HK-2 (cell line): ENCODE results near the gene WDR54.
"Not testable (repeated sequence)": the region's sequence is repeated elsewhere in the genome, so short reads cannot be mapped to it uniquely, and the experiment has no call there.

Experiments
- DNase-seq: peaks from one replicate; pipeline ENCODE4 v3.0.0-alpha.2; 2018; ENCODE audit not compliant: unreplicated experiment

WDR54 gene

DNA sequence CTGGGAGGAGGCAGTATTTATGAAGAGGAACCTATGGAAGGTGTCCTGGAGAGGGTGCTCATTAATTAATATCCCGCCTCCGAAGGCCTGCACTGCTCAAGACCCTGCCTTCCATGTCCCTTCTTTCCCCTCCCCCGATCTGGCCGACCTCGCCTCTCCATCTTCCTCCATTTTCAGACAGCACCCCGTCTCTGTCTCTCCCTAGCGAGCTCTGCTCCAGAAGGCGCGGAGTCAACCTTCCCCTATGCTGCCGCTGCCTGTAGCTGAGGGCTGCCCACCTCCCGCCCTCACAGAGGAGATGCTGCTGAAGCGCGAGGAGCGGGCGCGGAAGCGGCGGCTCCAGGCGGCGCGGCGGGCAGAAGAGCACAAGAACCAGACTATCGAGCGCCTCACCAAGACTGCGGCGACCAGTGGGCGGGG lies 35.6 kb downstream of the WDR54 start:
- DNase-seq = peak; percentile 60

DNA sequence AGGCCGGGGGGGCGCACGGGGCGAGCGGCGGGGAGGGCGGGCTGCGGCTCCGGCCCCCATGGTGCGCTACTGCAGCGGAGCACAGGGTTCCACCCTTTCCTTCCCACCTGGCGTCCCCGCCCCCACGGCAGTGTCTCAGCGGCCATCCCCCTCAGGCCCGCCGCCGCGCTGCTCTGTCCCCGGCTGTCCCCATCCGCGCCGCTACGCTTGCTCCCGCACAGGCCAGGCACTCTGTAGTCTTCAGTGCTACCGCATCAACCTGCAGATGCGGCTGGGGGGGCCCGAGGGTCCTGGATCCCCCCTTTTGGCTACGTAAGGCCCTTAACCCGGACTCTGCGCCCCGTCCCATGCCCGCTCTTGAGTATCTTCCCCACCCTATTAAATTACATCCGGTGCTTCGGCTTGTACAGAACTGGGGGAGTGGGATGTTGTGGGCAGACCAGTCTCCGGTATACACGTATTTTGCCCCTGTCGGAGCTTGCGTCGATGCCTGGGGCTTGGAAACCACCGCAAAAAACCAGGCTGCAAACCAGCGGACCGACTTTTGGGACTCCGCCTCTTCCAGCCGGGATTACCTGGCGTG lies 36.1 kb downstream of the WDR54 start:
- DNase-seq = no peak

DNA sequence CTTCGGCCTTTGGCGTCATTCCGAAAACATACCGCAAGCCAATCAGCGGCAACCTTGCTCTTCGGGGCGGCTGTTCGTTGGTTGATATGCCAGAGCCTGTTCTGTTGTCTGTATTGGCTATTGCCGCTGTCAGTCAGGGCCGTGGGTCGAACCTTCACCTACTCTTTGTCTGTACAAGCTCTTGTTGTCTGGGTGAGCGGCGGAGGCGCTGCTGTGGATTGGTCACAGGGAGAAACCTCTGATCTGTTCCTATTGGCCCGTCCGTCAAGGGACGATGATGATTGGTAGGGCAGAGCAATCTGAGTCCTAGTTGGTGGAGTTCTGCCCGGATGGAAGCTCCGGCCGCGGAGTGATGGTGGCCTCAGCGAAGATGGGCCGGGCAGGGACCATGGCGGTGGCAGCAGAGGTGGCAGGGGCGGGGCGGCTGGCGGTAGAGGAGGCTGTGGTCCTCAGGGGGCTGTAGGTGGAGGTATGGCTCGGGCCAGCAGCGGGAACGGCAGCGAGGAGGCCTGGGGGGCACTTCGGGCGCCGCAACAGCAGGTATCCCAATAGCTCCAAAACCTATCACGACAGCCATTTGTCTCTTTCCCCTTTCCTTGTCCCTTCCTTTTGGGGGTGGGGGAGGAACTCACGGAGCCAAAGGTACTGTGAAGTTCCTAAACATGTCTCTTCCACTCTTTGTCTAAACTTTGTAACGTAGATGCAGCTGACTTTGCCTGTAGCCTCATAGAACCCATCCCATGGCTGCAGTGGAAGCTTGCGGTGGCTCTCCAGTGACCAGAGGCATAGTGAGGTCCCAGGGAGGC lies 36.8 kb downstream of the WDR54 start, which contains the start of gene WBP1:
TSS of gene WBP1 (plus strand) at position 307 of the 806 bp plus-strand sequence. CDS start at position 472, 165 bp downstream.
- DNase-seq = peak; percentile 100

DNA sequence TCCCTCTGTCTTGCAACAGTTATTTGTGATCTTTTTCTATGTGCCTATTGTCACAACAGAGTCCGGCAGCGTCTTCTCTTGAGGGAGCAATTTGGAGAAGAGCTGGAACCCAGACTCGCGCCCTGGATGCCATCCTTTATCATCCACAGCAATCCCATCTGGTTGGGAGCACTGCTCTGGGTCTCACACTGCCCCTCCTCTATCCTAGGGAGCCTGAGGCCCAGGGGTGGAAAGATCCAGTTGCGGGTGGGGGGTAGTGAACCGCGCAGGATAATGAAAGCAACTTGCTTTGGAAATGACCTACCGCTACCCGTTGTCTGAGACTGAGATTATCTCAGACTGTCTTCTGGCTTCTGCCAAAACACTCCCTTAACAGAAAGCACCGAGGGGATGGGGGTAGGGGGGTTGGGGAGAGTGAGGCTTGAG lies 37.4 kb downstream of the WDR54 start:
- DNase-seq = peak; percentile 35

DNA sequence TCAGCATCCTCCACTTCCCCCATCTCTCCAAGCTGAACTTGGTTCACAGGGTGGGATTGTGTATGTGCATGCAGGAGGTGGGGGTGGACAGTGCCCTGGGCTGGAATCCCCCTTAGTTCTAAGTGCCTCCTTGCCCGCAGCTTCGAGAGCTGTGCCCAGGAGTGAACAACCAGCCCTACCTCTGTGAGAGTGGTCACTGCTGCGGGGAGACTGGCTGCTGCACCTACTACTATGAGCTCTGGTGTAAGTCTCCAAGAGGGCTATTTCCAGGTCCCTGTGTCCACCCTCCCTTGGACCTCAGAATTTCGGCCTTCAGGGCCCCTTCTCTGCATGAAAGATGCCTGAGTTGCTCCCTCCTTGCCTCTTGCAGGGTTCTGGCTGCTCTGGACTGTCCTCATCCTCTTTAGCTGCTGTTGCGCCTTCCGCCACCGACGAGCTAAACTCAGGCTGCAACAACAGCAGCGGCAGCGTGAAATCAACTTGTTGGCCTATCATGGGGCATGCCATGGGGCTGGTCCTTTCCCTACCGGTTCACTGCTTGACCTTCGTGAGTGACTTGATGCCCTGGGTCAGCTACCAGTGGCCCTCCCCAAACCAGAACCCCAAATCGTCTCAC lies 38.1 kb downstream of the WDR54 start:
- DNase-seq = not testable (repeated sequence)

DNA sequence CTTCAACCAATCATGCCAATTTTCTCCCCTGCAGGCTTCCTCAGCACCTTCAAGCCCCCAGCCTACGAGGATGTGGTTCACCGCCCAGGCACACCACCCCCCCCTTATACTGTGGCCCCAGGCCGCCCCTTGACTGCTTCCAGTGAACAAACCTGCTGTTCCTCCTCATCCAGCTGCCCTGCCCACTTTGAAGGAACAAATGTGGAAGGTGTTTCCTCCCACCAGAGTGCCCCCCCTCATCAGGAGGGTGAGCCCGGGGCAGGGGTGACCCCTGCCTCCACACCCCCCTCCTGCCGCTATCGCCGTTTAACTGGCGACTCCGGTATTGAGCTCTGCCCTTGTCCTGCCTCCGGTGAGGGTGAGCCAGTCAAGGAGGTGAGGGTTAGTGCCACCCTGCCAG lies 38.7 kb downstream of the WDR54 start:
- DNase-seq = not testable (repeated sequence)

DNA sequence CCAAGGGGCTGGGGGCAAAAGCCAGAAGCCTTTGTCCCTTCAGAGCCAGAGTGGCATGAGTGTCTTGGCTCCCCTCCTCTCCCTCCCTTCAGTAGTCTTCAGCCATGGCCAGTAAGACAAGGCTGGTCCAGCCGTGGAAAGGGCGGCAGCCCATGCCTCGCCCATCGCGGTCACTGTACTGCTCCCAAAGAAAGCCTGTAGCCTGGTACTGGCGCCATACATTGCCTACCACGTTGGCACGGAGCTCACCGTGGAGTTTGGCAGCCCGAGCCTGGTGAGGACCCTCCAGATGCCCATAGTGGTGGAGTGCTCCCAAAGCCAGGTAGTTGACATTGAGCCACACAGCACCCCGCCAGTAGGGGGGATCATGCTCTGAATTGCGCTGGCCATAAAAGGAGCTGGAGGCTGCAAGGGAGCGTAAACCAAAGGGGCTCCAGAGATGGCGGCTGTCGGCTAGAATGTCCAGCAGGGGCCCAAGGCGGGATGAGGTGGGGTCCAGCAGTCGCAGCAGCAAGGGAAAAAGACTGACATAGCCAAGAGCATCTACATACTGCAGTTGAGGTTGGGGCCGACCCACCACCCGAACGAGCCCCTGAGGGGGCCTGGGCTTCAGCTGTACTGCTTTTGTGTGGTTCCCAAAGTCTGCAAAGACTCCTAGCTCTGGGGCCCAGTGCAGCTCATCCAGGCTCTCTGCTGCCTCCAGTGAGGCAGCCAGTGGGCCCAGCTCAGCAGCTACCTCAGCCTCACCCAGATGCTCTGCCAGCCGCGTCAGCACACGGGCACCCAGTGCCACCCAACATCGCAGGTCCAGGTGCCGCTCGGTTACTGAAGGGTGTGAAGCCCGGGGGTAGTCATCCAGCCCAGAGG lies 39.9 kb downstream of the WDR54 start:
- no peak for DNase-seq

DNA sequence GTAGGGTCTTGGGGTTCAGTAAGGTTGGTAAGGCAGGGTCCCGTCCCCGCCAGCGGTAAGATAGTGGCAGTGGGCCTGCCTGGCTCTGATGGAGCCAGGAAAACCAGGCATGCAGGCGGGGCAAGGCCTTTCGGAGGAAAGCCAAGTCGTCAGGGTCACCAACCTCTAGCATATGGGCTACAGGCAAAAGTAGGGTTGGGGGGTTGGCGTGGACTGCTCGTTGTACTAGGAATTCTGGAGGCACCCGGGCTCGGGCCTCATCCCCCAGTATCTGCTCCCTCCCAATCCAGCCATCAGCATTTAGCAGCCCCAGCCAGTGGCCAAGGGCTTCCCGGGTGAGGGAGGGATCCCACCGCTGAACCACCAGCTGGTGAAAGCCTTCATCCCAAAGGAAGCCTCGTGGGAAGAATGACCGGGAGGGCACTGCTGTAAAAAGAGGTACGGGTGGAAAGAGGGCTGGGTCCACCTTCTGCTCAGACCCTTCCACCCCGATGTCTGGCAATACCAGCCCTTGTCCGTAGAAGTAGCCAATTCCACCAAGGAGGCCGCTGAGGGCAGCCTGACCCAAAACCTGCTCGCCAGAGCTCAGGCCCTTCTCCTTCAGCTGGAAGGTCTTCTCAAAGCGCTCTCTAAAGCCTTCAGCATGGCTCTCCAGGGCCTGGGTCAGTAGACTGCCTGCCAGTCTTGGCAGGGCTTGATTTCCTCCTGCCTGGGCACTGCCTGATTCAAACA lies 40.7 kb downstream of the WDR54 start:
- no peak for DNase-seq

DNA sequence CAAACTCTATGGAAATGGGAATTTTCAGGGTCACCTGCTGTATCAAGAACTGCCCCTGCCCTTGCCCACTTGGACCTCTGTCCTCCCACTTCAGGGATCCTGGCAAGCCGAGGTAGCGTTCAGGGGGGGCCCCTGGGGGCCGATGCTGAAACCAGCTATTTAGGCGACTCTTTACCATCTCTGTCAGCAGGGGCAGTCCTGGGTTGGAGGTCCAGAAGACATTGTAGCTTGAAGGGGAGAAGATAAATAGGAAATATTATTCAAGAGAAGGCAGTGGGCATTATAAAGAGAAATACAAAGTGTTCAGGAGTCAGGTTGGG lies 41.2 kb downstream of the WDR54 start:
- no peak for DNase-seq

DNA sequence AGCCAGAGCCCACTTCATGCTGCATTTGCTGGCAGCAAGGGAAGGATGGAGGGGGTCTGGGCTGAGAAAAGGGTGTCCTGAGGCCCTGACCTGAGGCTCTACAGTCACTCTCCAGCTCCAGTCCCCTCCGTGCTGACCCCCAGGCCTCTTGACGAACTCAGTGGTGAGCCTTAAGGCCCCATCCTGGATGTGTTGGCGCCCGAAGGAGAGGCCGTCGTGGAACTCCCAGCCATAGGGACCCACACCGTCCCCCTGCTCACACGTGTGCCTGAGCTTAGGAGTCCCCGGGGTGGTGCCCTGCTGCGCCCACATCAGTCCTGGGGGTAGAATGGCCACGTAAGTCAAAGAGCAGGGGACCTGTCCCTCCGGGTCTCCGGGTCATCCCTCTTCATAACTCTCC lies 42.9 kb downstream of the WDR54 start:
- DNase-seq = no peak

DNA sequence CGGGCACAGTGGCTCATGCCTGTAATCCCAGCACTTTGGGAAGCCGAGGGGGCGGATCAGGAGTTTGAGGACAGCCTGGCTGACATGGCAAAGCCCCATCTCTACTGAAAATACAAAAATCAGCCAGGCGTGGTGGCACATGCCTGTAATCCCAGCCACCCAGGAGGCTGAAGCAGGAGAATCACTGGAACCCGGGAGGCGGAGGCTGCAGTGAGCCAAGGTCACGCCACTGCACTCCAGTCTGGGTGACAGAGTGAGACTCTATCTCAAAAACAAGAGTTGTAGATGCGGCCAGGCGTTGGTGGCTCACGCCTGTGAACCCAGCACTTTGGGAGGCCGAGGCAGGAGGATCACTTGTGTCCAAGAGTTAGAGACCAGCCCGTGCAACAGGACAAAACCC lies 49.2 kb downstream of the WDR54 start:
- not testable (repeated sequence) for DNase-seq

DNA sequence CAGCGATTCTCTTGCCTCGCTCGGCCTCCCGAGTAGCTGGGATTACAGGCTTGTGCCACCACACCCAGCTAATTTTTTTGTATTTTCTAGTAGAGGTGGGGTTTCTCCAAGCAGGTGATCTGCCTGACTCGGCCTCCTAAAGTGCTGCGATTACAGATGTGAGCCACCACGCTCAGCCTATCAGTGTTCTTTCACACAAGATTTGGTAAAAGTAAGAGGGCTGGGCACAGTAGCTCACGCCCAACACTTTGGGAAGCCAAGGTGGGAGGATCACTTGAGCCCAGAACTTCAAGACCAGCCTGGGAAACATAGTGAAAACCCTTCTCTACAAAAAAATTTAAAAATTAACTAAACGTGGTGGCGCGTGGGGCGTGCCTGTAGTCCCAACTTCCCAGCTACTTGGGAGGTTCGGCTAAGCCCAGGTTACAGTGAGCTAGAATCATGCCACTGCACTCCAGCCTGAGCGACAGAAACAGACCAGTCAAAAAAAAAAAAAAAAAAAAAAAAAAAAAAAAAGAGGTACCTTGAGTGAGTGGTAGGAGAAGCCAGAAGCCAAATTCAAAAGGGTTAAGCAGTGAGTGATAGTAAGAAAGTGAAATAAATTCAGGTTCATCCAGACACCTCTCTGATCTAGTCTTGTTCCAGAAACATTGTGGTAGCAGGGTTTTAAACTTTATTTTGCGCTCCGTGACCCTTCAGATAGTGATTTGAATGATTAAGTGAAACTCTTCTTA lies 50.0 kb downstream of the WDR54 start:
- DNase-seq = no peak

DNA sequence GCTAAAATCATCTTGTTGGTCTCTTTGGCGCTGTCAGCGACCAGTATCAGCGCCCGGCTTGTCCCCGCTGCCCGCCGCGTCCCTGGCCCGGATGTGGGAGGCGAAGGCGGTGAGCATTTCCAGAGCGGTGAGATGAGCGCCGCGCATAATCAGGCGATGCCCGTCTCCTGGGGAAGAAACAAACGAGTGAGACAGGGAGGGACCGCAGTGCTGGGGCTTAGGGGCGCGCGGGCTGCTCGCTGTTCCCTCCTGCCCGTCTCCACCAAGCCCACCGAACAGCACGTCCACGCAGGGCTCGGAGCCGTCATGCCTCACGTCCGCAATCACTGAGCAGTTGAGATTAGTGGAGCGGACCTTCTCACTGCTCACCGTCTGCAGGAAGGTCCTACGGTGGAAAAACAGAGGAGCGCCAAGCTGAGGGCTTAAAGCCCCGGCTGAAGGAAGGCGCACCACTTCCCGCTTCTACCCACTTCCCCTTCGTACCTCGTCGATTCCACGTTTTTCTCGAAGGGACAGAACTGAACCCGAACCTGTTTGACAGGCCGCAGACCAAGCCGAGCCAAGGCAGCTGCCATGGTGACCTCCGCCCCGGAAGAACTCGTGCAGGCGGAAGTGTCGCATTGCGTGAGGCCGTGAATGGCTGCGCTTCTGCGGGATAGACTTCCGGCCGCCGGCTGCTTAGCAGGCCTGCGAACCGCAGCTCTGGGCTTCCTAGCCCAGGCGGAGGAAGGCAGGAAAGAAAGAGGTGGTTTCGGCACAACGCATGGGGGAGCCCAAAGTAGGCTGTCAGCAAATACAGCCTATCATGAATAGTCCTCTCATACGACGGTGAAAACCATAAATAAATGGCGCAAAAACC lies 50.8 kb downstream of the WDR54 start, which contains the start of gene MRPL53:
TSS of gene MRPL53 (minus strand) at position 595 of the 859 bp plus-strand sequence. CDS start at position 575, 20 bp downstream.
- peak; percentile 94 for DNase-seq

DNA sequence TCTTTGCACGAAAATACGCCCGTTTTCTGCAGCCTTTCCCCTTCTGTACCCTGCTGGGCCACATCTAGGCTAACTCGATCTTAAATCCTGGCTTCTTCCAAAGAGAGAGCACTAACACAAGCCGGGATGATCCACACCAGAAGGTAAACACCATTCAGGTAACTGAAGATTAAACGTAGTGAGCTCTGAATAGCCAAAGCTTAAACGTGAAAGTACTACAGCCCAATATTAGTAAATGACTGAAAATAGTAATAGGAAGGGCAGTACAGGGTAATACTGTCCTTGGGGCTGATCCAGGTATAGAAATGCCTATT lies 51.4 kb downstream of the WDR54 start:
- DNase-seq = no peak

DNA sequence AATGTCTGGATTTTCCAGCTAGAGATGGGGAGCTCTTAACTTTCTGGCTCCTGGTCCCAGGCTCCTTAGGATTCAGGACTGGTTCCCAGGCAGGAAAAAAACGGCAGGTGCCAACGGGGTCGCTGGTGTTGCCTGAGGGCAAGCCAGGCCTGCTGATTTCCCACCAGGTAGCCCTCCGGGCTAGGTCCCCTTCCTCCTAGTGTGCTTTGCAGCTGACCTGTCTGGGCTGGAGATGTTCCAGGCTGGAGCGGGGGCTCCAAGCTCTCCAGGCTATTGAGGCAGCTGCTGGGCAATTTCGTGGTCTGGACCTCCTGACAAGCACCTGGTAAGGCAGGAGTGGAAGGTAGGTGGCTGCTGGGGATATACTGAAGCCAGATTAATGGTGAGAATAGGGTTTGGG lies 53.0 kb downstream of the WDR54 start:
- no peak for DNase-seq

DNA sequence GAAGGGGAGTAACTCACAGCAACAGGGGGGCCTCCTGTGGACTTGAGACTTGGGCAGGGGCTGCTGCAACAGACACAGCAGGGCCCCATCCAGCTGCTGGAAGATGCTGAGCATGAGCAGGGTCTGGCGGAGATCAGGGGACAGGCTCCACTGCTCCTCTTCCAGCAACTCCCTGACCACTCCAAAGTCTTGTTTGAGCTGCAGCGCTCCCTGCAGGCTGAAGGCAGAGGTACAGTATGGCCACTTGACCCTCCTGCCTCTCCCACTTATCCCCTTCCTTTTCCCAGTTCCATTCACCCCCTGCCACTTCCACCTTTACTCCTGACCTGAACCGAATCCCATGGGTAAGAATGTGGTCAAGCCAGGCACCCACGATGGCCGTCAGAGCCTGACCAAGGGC lies 53.4 kb downstream of the WDR54 start:
- no peak for DNase-seq
